Measurements from ENCODE around the gene IGFN1. TPM values are rescaled to one million over a fixed set of nuclear protein-coding genes. Genes with fewer than 3 reads are reported as not detected.

IGFN1 gene
- not detected in 2 replicates for total RNA-seq

GRCh38 chr1:201190624-201191051, at the start of gene IGFN1:
IGFN1 (plus strand) TSS chr1:201190824; CDS start chr1:201193294, 2,470 bp downstream.

GRCh38 chr1:201154389-201155165, 36.0 kb upstream of the IGFN1 start, which contains the start of gene TMEM9:
TMEM9 (minus strand) TSS chr1:201154474; CDS start chr1:201153923, 551 bp downstream.

Other genes starting within 250 kb of the IGFN1 start
- 1.2 and 2.9 TPM in 2 replicates for gene KIF21B, start 167.1 kb upstream of the IGFN1 start, total RNA-seq
- gene CACNA1S, start 78.4 kb upstream of the IGFN1 start, total RNA-seq = not detected in 2 replicates
- not detected in 2 replicates for gene ASCL5, start 63.6 kb upstream of the IGFN1 start, total RNA-seq
- 61.2 and 71.0 TPM in 2 replicates for gene TMEM9, start 36.4 kb upstream of the IGFN1 start, total RNA-seq
- 68.9 and 94.7 TPM in 2 replicates for gene PKP1, start 92.7 kb downstream of the IGFN1 start, total RNA-seq
- gene TNNT2, start 186.9 kb downstream of the IGFN1 start, total RNA-seq = not detected in 2 replicates
- 140 and 142 TPM in 2 replicates for gene LAD1, start 208.5 kb downstream of the IGFN1 start, total RNA-seq
- not detected in 2 replicates for gene TNNI1, start 230.9 kb downstream of the IGFN1 start, total RNA-seq